Liver (tissue), 10 donors: ENCODE data around the gene PRDM2. TPM values are rescaled to one million over a fixed set of nuclear protein-coding genes. Genes with fewer than 3 reads are reported as not detected.

ENCODE experiments used
- DNase-seq: peaks from one replicate; pipeline ENCODE4 v3.0.0-alpha.2; 2017; ENCODE audit warnings: low spot score
- H3K27ac ChIP-seq, 2 donors: one replicate each; pipeline ENCODE4 v1.7.0; 2013; ENCODE audit warnings: inconsistent platforms in 2 of 2, low read length in 2 of 2, control low read depth in 1 of 2, low read depth in 1 of 2, mild to moderate bottlenecking in 1 of 2
- H3K27me3 ChIP-seq, 4 donors: one replicate each; pipeline versions ENCODE4 v1.6.1 to v1.7.0; 2013; ENCODE audit warnings: low read length in 3 of 4, inconsistent platforms in 1 of 4, mild to moderate bottlenecking in 1 of 4, moderate library complexity in 1 of 4; ENCODE audit not compliant: control insufficient read depth in 4 of 4, insufficient read depth in 4 of 4
- H3K36me3 ChIP-seq, 4 donors: one replicate each; pipeline versions ENCODE4 v1.6.1 to v1.7.0; 2013; ENCODE audit warnings: low read length in 3 of 4, mild to moderate bottlenecking in 3 of 4, low read depth in 1 of 4, moderate library complexity in 1 of 4; ENCODE audit not compliant: control insufficient read depth in 4 of 4, insufficient read depth in 3 of 4
- H3K4me1 ChIP-seq, 4 donors: one replicate each; pipeline versions ENCODE4 v1.6.1 to v1.7.0; 2013; ENCODE audit warnings: low read length in 3 of 4, mild to moderate bottlenecking in 3 of 4, moderate library complexity in 1 of 4; ENCODE audit not compliant: control insufficient read depth in 4 of 4, insufficient read depth in 4 of 4
- H3K4me3 ChIP-seq, 3 donors: one replicate each; pipeline versions ENCODE4 v1.6.1 to v1.7.0; 2013; ENCODE audit warnings: low read length in 3 of 3, control low read depth in 1 of 3, low read depth in 1 of 3, mild to moderate bottlenecking in 1 of 3
- H3K9ac ChIP-seq, 2 donors: one replicate each; pipeline ENCODE4 v1.7.0; 2013; ENCODE audit warnings: low read length in 2 of 2, mild to moderate bottlenecking in 2 of 2, moderate library complexity in 2 of 2, control low read depth in 1 of 2, low read depth in 1 of 2
- H3K9me3 ChIP-seq, 4 donors: one replicate each; pipeline versions ENCODE4 v1.6.1 to v1.7.0; 2013; ENCODE audit warnings: low read length in 3 of 4; ENCODE audit not compliant: control insufficient read depth in 4 of 4
- ATF3 ChIP-seq: IDR thresholded peaks from 2 replicates; pipeline ENCODE4 v1.6.1; 2016; ENCODE audit warnings: antibody characterized with exemption
- CTCF ChIP-seq: fragments of 150-350 bp; IDR thresholded peaks from 2 replicates; pipeline ENCODE4 v1.5.1; 2017; ENCODE audit warnings: improper control_type of control experiment, low read depth, low read length; ENCODE audit not compliant: missing input control
- EGR1 ChIP-seq, 2 donors: IDR thresholded peaks; 2 replicates each; pipeline ENCODE4 v1.6.1; 2016 to 2018; ENCODE audit warnings: antibody characterized with exemption in 2 of 2, low read depth in 2 of 2
- FOXA1 ChIP-seq: IDR thresholded peaks from 2 replicates; pipeline ENCODE4 v1.6.1; 2016; ENCODE audit warnings: antibody characterized with exemption
- FOXA2 ChIP-seq: IDR thresholded peaks from 2 replicates; pipeline ENCODE4 v1.6.1; 2016; ENCODE audit warnings: antibody characterized with exemption
- GABPA ChIP-seq, 2 donors: IDR thresholded peaks in 1 of 2; conservative IDR thresholded peaks in 1 of 2; 2 replicates each; pipeline ENCODE4 v1.6.1; 2016; ENCODE audit warnings: antibody characterized with exemption in 2 of 2, mild to moderate bottlenecking in 1 of 2, moderate library complexity in 1 of 2
- HNF4A ChIP-seq, 2 donors: conservative IDR thresholded peaks; 2 replicates each; pipeline ENCODE4 v1.6.1; 2016; ENCODE audit warnings: antibody characterized with exemption in 2 of 2, mild to moderate bottlenecking in 2 of 2
- HNF4G ChIP-seq: IDR thresholded peaks from 2 replicates; pipeline ENCODE4 v1.6.1; 2016; ENCODE audit warnings: antibody characterized with exemption
- JUND ChIP-seq, 2 donors: IDR thresholded peaks; 2 replicates each; pipeline ENCODE4 v1.6.1; 2016; ENCODE audit warnings: antibody characterized with exemption in 2 of 2
- MAX ChIP-seq: IDR thresholded peaks from 2 replicates; pipeline ENCODE4 v1.6.1; 2016; ENCODE audit warnings: antibody characterized with exemption
- NR2F2 ChIP-seq: IDR thresholded peaks from 2 replicates; pipeline ENCODE4 v1.6.1; 2016; ENCODE audit warnings: antibody characterized with exemption
- RAD21 ChIP-seq, 2 donors: IDR thresholded peaks; 2 replicates each; pipeline ENCODE4 v1.6.1; 2016; ENCODE audit warnings: antibody characterized with exemption in 2 of 2, mild to moderate bottlenecking in 2 of 2
- REST ChIP-seq: IDR thresholded peaks from 2 replicates; pipeline ENCODE4 v1.6.1; 2016; ENCODE audit warnings: antibody characterized with exemption, mild to moderate bottlenecking
- RXRA ChIP-seq, 2 donors: IDR thresholded peaks; 2 replicates each; pipeline ENCODE4 v1.6.1; 2017 to 2018; ENCODE audit warnings: antibody characterized with exemption in 2 of 2, mild to moderate bottlenecking in 1 of 2
- SP1 ChIP-seq: IDR thresholded peaks from 2 replicates; pipeline ENCODE4 v1.6.1; 2018; ENCODE audit warnings: antibody characterized with exemption, mild to moderate bottlenecking
- TAF1 ChIP-seq: conservative IDR thresholded peaks from 2 replicates; pipeline ENCODE4 v1.6.1; 2016; ENCODE audit warnings: antibody characterized with exemption, mild to moderate bottlenecking
- YY1 ChIP-seq: IDR thresholded peaks from 2 replicates; pipeline ENCODE4 v1.6.1; 2016; ENCODE audit warnings: antibody characterized with exemption, mild to moderate bottlenecking
- ZBTB33 ChIP-seq: IDR thresholded peaks from 2 replicates; pipeline ENCODE4 v1.6.1; 2016; ENCODE audit warnings: antibody characterized with exemption
- WGBS: extraction: QIAGEN DNeasy Blood & Tissue Kit; methylation state at CpG from one replicate; pipeline ENCODE4 v1.1.7; 2013; 5-methylcytosine and 5-hydroxymethylcytosine counted together
- polyA plus RNA-seq, 2 donors: library from polyadenylated mRNA; stranded (reverse) in 1 of 2; unstranded in 1 of 2; fragments of 200-250 nt in 1 of 2; fragments of >200 nt in 1 of 2; fragmentation: Nextera tagmentation in 1 of 2; extraction: Ambion mirVana in 1 of 2; gene quantifications; one replicate each; pipeline versions ENCODE4 v1.2.1 to v1.2.3, GENCODE V29; 2013 to 2015
- small RNA-seq: library from RNA; depleted of rRNA; stranded (forward); fragments of <200 nt; gene quantifications from one replicate; pipeline ENCODE3, GENCODE V24; 2014
- total RNA-seq, 2 donors: library from RNA; depleted of rRNA; stranded (reverse); fragments of >200 nt; gene quantifications; one replicate each; pipeline ENCODE4 v1.2.3, GENCODE V29; 2014
- donor health status: healthy.
- donor health status: healthy.
- donor health status: healthy.
- donor health status: healthy.
- donor health status: healthy.

The PRDM2 gene
- total and polyA plus RNA-seq, 4 donors: 4.5 to 13.9 (median 7.9) TPM

GRCh38 chr1:13873032-13873431, 173.0 kb downstream of the PRDM2 start:
- TF ChIP-seq FOXA1 (no peak), RAD21 (IDR thresholded peaks at IDR 0.05) (no peak), YY1 (no peak), GABPA (IDR thresholded peaks at IDR 0.05 in 1 of 2, conservative IDR thresholded peaks at IDR 0.05 in 1 of 2) (no peak), NR2F2 (no peak), HNF4A (conservative IDR thresholded peaks at IDR 0.05) (no peak), RXRA (IDR thresholded peaks at IDR 0.05) (no peak), MAX (no peak), FOXA2 (no peak), HNF4G (no peak), REST (no peak), TAF1 (no peak), SP1 (no peak), JUND (IDR thresholded peaks at IDR 0.05) (no peak), CTCF (no peak), EGR1 (IDR thresholded peaks at IDR 0.05; ENCODE audit: low read depth in 2 of 2) (no peak), ZBTB33 (no peak), ATF3 (no peak)
- Histone ChIP-seq H3K4me3 (no peak overlapping the region), H3K9ac (no peak overlapping the region), H3K27me3 (peaks cover 0 to 5% (median 0%) of the 10 kb centered on the region in 4 donors), H3K27ac (no peak overlapping the region), H3K9me3 (peaks cover 0 to 3% (median 0%) of the 10 kb centered on the region in 4 donors), H3K4me1 (no peaks in the 10 kb centered on the region), H3K36me3 (no peaks in the 10 kb centered on the region)
- DNase-seq: no peak
- whole genome bisulfite sequencing: 86% methylated on average over 6 of the region's 6 CpGs

Small RNA genes within 50 kb of the gene (small RNA-seq; reads per million reads assigned to genes)
- not detected for gene RF00564

Other genes with a start within 250 kb of the PRDM2 start
- not detected for gene LRRC38, start 186.2 kb upstream of the PRDM2 start, total RNA-seq
- gene LRRC38, start 186.2 kb upstream of the PRDM2 start, polyA plus RNA-seq: not detected
- under 1 TPM; 0.09 to 0.17 TPM for gene PDPN, start 116.4 kb upstream of the PRDM2 start, total RNA-seq
- gene PDPN, start 116.4 kb upstream of the PRDM2 start, polyA plus RNA-seq: under 1 TPM; 0.25 to 0.31 TPM